Body of pancreas (tissue), 4 donors: ENCODE results near the gene MYL5. TPM values are rescaled to one million over a fixed set of nuclear protein-coding genes. Genes with fewer than 3 reads are reported as not detected.

ENCODE experiments used
- ATAC-seq: fragments of 150-250 bp; one replicate; pipeline ENCODE4 v1.9.1; 2016
- DNase-seq, 4 donors: peaks; one replicate each; pipeline ENCODE4 v3.0.0-alpha.2; 2019
- H3K27ac ChIP-seq, 4 donors: fragments of 200-600 bp; sonication (generic); 1 replicate in 3 of 4; 2 replicates in 1 of 4; pipeline versions ENCODE4 v1.5.1 to v1.6.1; 2016 to 2019; ENCODE audit warnings: mild to moderate bottlenecking in 1 of 4, mixed read lengths in 1 of 4, moderate library complexity in 1 of 4
- H3K27me3 ChIP-seq, 2 donors: fragments of 200-600 bp; sonication (generic); one replicate each; pipeline ENCODE4 v1.6.0; 2016; ENCODE audit warnings: mild to moderate bottlenecking in 1 of 2
- H3K36me3 ChIP-seq, 2 donors: fragments of 200-600 bp; sonication (generic); replicated peaks in 1 of 2; 2 replicates each; pipeline ENCODE4 v1.5.1; 2016; ENCODE audit warnings: low read depth in 2 of 2; ENCODE audit not compliant: insufficient read depth in 1 of 2
- H3K4me1 ChIP-seq: fragments of 200-600 bp; sonication (generic); one replicate; pipeline ENCODE4 v1.6.0; 2016
- H3K4me3 ChIP-seq, 2 donors: fragments of 200-600 bp; sonication (generic); 1 replicate in 1 of 2; 2 replicates in 1 of 2; pipeline ENCODE4 v1.5.1; 2016 to 2019
- H3K9me3 ChIP-seq, 3 donors: fragments of 200-600 bp; sonication (generic); 1 replicate in 2 of 3; 2 replicates in 1 of 3; pipeline ENCODE4 v1.5.1; 2016
- CTCF ChIP-seq, 7 experiments: fragments of 450-650 bp in 4 of 7; fragments of 200-600 bp in 3 of 7; sonication (generic) in 3 of 7; IDR thresholded peaks; one replicate each; pipeline ENCODE4 v1.5.1; 2016 to 2019; ENCODE audit warnings: antibody characterized with exemption in 7 of 7
- POLR2A ChIP-seq, 3 donors: fragments of 450-650 bp; IDR thresholded peaks; one replicate each; pipeline ENCODE4 v1.6.1; 2016; ENCODE audit warnings: antibody characterized with exemption in 3 of 3, mild to moderate bottlenecking in 2 of 3
- WGBS, 2 donors: methylation state at CpG; one replicate each; pipeline ENCODE4 v1.1.5; 2017; 5-methylcytosine and 5-hydroxymethylcytosine counted together
- intact Hi-C: fragments of 100-400 bp; cut with DNase I; formaldehyde crosslinking; loops from one replicate; pipeline ENCODE4 v1.15.1; 2023
- total RNA-seq, 2 donors: library from RNA; depleted of rRNA; stranded (reverse); fragments of >200 nt; gene quantifications; one replicate each; pipeline ENCODE4 v1.1.0, GENCODE V29; 2016

MYL5 gene
- total RNA-seq, 2 donors from 2014 or later, result 3.0 to 6.0 TPM

GRCh38 chr4:722169-722725 lies 47.9 kb downstream of the MYL5 start:
- no peaks in the 10 kb centered on the region for H3K36me3 ChIP-seq
- DNase-seq (no peak), ATAC-seq (no peak)
- 96 to 97% methylated on average over 47 of the region's 47 CpGs for WGBS, 2 donors
- H3K9me3 ChIP-seq, result no peaks in the 10 kb centered on the region
- no peak overlapping the region for H3K4me3 ChIP-seq
- TF ChIP-seq POLR2A (IDR thresholded peaks at IDR 0.05) (no peak), CTCF (IDR thresholded peaks at IDR 0.05) (no peak)
- no peaks in the 10 kb centered on the region for H3K27me3 ChIP-seq
- no peaks in the 10 kb centered on the region for H3K4me1 ChIP-seq
- H3K27ac ChIP-seq, result no peak overlapping the region
- intact Hi-C loops, result no loop called here

GRCh38 chr4:722851-723360 lies 48.6 kb downstream of the MYL5 start:
- WGBS, 2 donors, result 95 to 96% methylated on average over 59 to 61 of the region's 61 CpGs
- Histone ChIP-seq H3K4me1 (no peaks in the 10 kb centered on the region), H3K36me3 (no peaks in the 10 kb centered on the region), H3K27ac (no peak overlapping the region), H3K27me3 (no peaks in the 10 kb centered on the region), H3K9me3 (no peaks in the 10 kb centered on the region), H3K4me3 (no peak overlapping the region)
- no peak for TF ChIP-seq CTCF (IDR thresholded peaks at IDR 0.05)
- no peak for TF ChIP-seq POLR2A (IDR thresholded peaks at IDR 0.05)
- ATAC-seq, result no peak
- DNase-seq, result no peak
- intact Hi-C loops, result no loop called here

GRCh38 chr4:723751-724530 lies 49.6 kb downstream of the MYL5 start:
- no peaks in the 10 kb centered on the region for H3K9me3 ChIP-seq
- intact Hi-C loops, result no loop called here
- DNase-seq, result no peak
- H3K27ac ChIP-seq, result no peak overlapping the region
- H3K4me1 ChIP-seq, result no peaks in the 10 kb centered on the region
- H3K27me3 ChIP-seq, result no peaks in the 10 kb centered on the region
- no peak overlapping the region for H3K4me3 ChIP-seq
- no peaks in the 10 kb centered on the region for H3K36me3 ChIP-seq
- TF ChIP-seq POLR2A (IDR thresholded peaks at IDR 0.05) (no peak), CTCF (IDR thresholded peaks at IDR 0.05) (no peak)
- WGBS, 2 donors, result 96 to 98% methylated on average over 18 to 28 of the region's 28 CpGs
- peak; percentile 10 for ATAC-seq

- DNase-seq, result no peak
- intact Hi-C loops, result no loop called here
- no peak overlapping the region for H3K4me3 ChIP-seq
- no peaks in the 10 kb centered on the region for H3K27me3 ChIP-seq
- TF ChIP-seq CTCF (IDR thresholded peaks at IDR 0.05) (no peak), POLR2A (IDR thresholded peaks at IDR 0.05) (no peak)
- H3K4me1 ChIP-seq, result no peaks in the 10 kb centered on the region
- no peaks in the 10 kb centered on the region for H3K9me3 ChIP-seq
- no peaks in the 10 kb centered on the region for H3K36me3 ChIP-seq
- WGBS, 2 donors, result 92 to 93% methylated on average over 17 to 39 of the region's 41 CpGs
- H3K27ac ChIP-seq, result no peak overlapping the region
- ATAC-seq, result no peak
These were observed 51.3 kb downstream of the MYL5 start for GRCh38 chr4:725391-726234.
